HUES48 (cell line): ENCODE results near the gene RPS6KC1.

Experiments used
- H3K27ac ChIP-seq: one replicate; pipeline ENCODE4 v1.7.0; 2013; ENCODE audit warnings: low read depth, low read length, inconsistent platforms
- H3K27me3 ChIP-seq: 2 replicates; pipeline ENCODE4 v1.6.1; 2013; ENCODE audit warnings: mild to moderate bottlenecking, low read length; ENCODE audit not compliant: control insufficient read depth, insufficient read depth
- H3K36me3 ChIP-seq: 2 replicates; pipeline ENCODE4 v1.6.1; 2013; ENCODE audit warnings: low read length; ENCODE audit not compliant: control insufficient read depth, insufficient read depth
- H3K4me1 ChIP-seq: 2 replicates; pipeline ENCODE4 v1.6.1; 2013; ENCODE audit warnings: mild to moderate bottlenecking, low read length; ENCODE audit not compliant: control insufficient read depth, insufficient read depth
- H3K4me3 ChIP-seq: 2 replicates; pipeline ENCODE4 v1.5.1; 2013; ENCODE audit warnings: mild to moderate bottlenecking, low read depth, low read length
- H3K9ac ChIP-seq: 2 replicates; pipeline ENCODE4 v1.6.1; 2013; ENCODE audit warnings: mild to moderate bottlenecking, low read depth, low read length, moderate library complexity
- H3K9me3 ChIP-seq: 2 replicates; pipeline ENCODE4 v1.6.1; 2013; ENCODE audit warnings: low read length; ENCODE audit not compliant: control insufficient read depth, insufficient read depth

Gene RPS6KC1

DNA sequence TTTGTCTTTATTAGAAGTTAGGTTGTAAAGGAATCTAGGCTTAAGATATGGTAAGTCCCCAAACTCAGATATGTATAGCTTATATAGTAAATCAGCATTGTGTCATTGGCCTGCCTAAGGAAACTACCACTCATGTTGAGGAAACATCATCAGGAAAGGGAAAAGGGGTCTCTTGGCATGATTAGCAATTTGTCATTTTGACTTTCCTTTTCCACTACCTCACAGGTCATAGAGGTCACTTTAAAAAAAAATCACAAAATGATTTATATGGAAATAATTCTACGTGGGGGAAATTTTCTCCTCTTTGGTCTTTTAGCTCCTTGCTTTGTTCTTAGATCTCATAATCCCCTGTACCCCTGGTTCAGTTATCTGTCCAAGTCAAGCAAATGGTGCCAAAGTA is 213.5 kb downstream of the RPS6KC1 start:
- Histone ChIP-seq H3K9ac (no peak overlapping the region), H3K27ac (no peak overlapping the region), H3K36me3 (no peaks in the 10 kb centered on the region), H3K27me3 (no peaks in the 10 kb centered on the region), H3K4me3 (no peak overlapping the region), H3K9me3 (no peaks in the 10 kb centered on the region), H3K4me1 (peaks cover 5% of the 10 kb centered on the region)

DNA sequence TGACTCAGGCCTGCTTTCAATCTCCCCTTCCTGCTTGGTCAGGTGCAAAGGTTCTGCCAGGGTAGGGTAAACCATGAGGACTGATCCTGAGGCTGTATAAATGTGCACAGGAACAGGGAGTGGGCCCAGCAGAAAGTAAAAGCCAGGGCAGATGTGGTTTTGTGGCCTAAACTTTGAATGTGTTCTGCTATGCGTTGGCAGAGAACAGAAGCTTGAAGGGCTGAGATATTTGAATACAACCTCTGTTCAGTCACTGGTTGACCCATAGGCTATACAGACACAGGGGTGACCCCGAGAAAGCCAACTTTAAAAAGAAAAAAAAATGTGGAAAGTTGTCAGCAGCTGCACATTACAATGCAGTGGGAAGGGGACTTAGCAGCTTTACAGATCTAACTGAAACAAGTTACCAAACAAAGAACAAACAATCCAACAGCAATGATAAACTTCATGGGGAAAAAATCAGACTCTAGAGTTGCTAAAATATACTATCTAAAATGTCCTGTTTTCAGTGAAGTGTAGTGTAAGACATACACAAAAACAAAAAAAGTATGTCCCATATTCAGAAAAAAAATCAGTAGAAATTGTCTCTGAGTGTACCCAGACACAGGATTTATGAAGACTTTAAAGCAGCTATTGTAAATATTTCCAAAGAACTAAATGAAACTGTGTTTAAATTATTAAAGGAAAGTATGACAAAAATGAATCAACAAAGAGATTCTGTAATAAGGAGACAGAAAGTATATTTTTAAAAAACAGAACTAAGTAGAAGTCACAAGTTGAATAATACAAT is 216.1 kb downstream of the RPS6KC1 start:
- no peaks in the 10 kb centered on the region for H3K27me3 ChIP-seq
- H3K9me3 ChIP-seq: no peaks in the 10 kb centered on the region
- no peak overlapping the region for H3K9ac ChIP-seq
- H3K27ac ChIP-seq: no peak overlapping the region
- H3K4me3 ChIP-seq: no peak overlapping the region
- no peaks in the 10 kb centered on the region for H3K36me3 ChIP-seq
- H3K4me1 ChIP-seq: no peaks in the 10 kb centered on the region

DNA sequence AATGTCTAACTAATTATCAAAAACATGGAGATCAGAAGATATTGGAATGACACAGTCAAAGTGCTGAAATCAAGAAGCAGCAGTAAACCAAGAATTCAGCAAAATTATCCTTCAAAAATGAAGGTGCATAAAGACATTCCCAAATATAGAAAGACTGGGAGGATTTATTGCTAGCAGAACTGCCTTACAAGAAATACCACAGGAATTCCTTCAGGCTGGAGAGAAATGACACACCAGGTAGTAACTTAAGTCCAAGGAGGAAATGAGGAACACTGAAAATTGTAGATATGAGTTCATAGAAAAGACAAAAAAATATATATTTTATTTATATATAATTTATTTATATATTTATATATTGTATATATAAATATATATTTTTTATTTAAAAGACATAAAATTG is 217.2 kb downstream of the RPS6KC1 start:
- H3K27ac ChIP-seq: no peak overlapping the region
- H3K9ac ChIP-seq: no peak overlapping the region
- no peaks in the 10 kb centered on the region for H3K9me3 ChIP-seq
- H3K27me3 ChIP-seq: no peaks in the 10 kb centered on the region
- H3K4me3 ChIP-seq: no peak overlapping the region
- H3K36me3 ChIP-seq: no peaks in the 10 kb centered on the region
- no peaks in the 10 kb centered on the region for H3K4me1 ChIP-seq

DNA sequence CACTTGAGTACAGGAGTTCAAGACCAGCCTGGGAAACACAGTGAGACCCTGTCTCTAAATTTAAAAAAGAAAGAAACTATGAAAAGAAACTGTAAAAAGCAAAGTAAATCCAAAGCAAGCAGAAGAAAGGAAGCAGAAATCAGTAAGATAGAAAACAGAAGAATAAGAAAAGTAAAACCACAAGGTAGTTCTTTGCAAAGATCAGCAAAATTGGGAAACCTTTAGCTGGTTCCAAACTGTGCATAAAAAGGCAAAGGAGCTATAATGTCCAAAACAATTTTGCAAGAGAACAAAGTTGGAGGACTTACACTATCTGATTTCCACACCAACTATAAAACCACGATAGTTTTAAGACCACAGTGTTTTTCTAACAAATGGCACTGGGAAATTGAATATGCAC is 218.8 kb downstream of the RPS6KC1 start:
- H3K4me3 ChIP-seq: no peak overlapping the region
- H3K4me1 ChIP-seq: no peaks in the 10 kb centered on the region
- no peak overlapping the region for H3K9ac ChIP-seq
- no peaks in the 10 kb centered on the region for H3K27me3 ChIP-seq
- peaks cover 4% of the 10 kb centered on the region; the same call in 1 of the 2 replicates for H3K36me3 ChIP-seq
- H3K27ac ChIP-seq: no peak overlapping the region
- H3K9me3 ChIP-seq: no peaks in the 10 kb centered on the region

DNA sequence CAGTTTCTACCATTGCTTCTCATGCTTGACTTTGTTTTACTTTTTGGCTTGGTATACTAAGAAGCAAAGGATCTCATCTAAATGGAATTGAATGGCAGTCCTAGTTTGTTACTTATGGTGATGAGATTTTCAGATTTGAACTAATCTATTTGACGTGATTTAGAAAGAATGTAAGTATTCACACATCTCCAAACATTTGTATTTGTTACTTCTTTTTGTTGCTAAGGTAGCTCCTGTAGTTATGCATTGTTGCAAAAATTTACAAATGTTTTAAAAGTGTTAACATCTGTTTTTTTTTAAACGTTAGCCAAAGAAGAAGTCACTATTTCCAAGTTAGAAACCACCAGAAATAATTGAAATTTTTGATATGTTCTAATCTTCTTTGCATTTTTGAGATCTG is 222.5 kb downstream of the RPS6KC1 start:
- Histone ChIP-seq H3K27ac (no peak overlapping the region), H3K4me3 (no peak overlapping the region), H3K4me1 (no peaks in the 10 kb centered on the region), H3K9me3 (no peaks in the 10 kb centered on the region), H3K36me3 (peaks cover 7% of the 10 kb centered on the region; the same call in 1 of the 2 replicates), H3K9ac (no peak overlapping the region), H3K27me3 (no peaks in the 10 kb centered on the region)

DNA sequence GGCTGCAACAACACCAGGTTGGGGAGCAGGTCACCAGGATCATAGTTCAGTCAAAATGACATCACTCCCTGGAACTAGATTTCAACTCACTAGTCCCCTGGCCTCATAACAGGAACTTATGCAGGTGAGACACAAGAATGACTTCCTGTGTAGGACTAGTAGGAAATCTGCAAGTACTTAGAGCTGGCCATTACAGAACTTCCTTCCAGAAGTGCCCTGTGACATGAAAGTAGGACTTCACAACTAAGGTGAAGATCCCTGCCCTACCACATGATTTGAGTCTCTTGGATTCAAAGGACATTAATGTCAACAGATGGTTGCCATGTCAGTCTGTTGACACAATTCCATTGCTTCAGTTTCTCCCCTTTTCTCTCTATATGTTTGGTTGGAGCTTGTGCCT is 223.1 kb downstream of the RPS6KC1 start:
- H3K4me3 ChIP-seq: no peak overlapping the region
- peaks cover 7% of the 10 kb centered on the region; the same call in 1 of the 2 replicates for H3K36me3 ChIP-seq
- H3K9ac ChIP-seq: no peak overlapping the region
- no peaks in the 10 kb centered on the region for H3K27me3 ChIP-seq
- no peaks in the 10 kb centered on the region for H3K9me3 ChIP-seq
- H3K27ac ChIP-seq: no peak overlapping the region
- 0 out of 2 replicates have a peak, but pooled peaks cover 3% of the 10 kb centered on the region for H3K4me1 ChIP-seq

DNA sequence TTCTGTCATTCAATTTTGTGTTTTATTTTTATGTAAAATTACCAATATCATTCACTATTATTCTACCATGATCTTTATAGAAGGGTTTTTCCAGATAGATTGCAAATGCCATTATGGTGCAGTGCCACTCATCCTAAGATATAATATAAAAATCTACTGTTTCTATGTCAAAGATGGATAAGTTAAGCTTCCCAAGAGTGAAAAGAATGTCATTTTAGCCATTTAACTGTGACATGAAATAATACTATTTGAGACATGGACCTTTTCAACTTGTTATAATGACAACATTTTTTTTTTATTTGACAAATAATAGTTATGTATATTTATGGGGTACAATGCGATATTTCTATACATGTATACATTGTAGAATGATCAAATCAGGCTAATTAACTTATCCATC is 224.3 kb downstream of the RPS6KC1 start:
- Histone ChIP-seq H3K27me3 (no peaks in the 10 kb centered on the region), H3K4me3 (no peak overlapping the region), H3K27ac (no peak overlapping the region), H3K9ac (no peak overlapping the region), H3K4me1 (peaks cover 14% of the 10 kb centered on the region; the same call in 1 of the 2 replicates), H3K36me3 (peaks cover 7% of the 10 kb centered on the region; the same call in 1 of the 2 replicates), H3K9me3 (no peaks in the 10 kb centered on the region)

DNA sequence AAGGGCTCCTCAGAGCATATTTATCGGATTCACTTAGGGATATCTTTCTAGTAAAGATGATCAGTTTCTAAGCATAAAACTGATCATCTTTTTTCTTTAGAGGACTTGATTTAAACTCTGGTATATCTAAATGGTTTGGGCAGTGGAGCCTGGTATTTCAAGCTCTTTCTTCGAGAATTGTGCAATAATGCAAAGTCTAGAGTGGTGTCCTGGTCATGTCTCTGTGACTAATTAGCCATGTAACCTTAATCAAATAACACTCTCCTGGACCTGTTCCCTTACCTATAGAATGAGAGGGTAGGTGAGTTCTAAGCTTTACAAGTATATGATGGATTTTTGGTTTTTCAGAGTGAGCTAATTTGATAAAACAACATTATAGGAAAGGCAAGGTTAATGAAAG is 225.2 kb downstream of the RPS6KC1 start:
- Histone ChIP-seq H3K9ac (no peak overlapping the region), H3K27me3 (no peaks in the 10 kb centered on the region), H3K4me1 (peaks cover 22% of the 10 kb centered on the region), H3K9me3 (no peaks in the 10 kb centered on the region), H3K27ac (no peak overlapping the region), H3K36me3 (peaks cover 7% of the 10 kb centered on the region; the same call in 1 of the 2 replicates), H3K4me3 (no peak overlapping the region)

DNA sequence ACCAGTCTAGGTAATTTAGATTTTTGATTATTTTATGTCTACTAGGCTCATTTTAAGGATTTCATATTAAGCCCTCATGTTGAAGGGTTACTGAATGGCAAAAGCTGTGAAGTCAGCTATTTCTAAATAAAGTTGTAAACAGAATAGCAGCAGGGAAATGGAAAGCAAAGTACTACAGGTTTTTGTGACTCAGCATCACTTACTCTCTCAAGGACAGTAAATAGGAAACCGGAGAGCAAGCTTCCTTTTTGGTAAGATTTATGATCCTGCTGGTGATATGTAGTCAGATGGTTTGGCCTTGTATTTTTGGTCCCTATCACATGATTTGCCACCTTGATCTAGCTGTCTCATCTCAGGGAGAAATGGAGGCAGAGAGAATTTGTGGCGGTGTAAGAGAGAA is 226.0 kb downstream of the RPS6KC1 start:
- Histone ChIP-seq H3K27me3 (no peaks in the 10 kb centered on the region), H3K9me3 (no peaks in the 10 kb centered on the region), H3K9ac (no peak overlapping the region), H3K36me3 (peaks cover 7% of the 10 kb centered on the region; the same call in 1 of the 2 replicates), H3K27ac (no peak overlapping the region), H3K4me3 (no peak overlapping the region), H3K4me1 (peaks cover 30% of the 10 kb centered on the region)

DNA sequence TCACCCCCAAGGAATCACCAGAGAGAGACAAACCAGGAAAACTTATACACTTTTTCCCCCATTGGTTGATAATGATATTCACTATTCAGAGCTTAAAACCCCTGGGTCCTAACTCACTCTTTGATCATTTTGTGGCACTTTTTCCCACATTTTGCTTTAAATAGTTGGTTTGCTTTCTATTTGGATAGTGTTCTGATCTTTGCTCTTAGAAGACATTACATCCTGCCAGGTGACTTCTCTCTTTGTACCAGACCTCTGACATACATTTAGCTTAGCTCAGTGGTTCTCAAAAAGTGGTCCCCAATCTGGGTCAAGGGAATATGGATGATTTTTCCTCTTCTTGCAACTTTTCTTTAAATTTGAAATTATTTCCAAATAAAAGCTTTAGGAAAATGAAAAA is 228.4 kb downstream of the RPS6KC1 start:
- peaks cover 34% of the 10 kb centered on the region for H3K4me1 ChIP-seq
- no peaks in the 10 kb centered on the region for H3K27me3 ChIP-seq
- H3K4me3 ChIP-seq: no peak overlapping the region
- no peak overlapping the region for H3K27ac ChIP-seq
- no peaks in the 10 kb centered on the region for H3K9me3 ChIP-seq
- H3K36me3 ChIP-seq: 0 out of 2 replicates have a peak, but pooled peaks cover 3% of the 10 kb centered on the region
- no peak overlapping the region for H3K9ac ChIP-seq

DNA sequence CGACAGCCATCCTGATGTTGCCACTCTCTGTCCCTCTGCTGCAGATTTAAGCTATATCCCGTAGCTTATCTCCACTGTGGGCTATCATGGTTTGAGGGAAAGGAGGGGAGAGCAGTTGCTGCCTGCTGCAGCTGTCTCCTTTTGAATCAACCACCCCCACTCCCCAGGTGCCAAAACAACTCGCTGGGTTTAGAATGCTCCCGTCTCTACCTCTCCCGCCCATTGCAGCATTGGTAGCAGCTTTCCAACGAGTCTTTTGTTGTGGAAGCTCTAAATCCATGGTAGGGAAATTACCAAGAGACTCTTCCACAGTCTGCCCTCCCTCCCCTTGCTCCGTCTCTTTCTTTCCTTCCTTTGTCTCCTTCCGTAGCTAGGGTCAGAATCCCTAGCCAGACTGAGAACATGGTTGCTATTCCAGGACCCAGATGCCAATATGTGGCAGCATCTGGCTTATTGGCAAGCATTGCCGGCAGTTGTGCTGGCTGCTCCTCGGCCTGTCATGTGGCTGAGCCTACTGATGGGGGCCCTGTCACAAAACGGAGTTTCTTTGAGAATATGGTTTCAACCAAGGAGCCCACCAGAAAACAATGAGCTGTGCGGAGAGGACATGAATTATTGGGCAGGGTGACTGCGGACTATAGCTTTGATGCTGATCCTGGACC is 230.7 kb downstream of the RPS6KC1 start:
- H3K9ac ChIP-seq: no peak overlapping the region
- H3K27me3 ChIP-seq: no peaks in the 10 kb centered on the region
- H3K27ac ChIP-seq: peak overlapping the region; percentile 51
- peaks cover 34% of the 10 kb centered on the region for H3K4me1 ChIP-seq
- no peaks in the 10 kb centered on the region for H3K36me3 ChIP-seq
- H3K9me3 ChIP-seq: no peaks in the 10 kb centered on the region
- no peak overlapping the region for H3K4me3 ChIP-seq
